GM18517 (cell line): ENCODE measurements around the gene SCGB1C1.
"Not testable (repeated sequence)": the region's sequence is repeated elsewhere in the genome, so short reads cannot be mapped to it uniquely, and the experiment has no call there.

ENCODE experiments used
- ATAC-seq: cut with Tn5 transposase; IDR thresholded peaks from one replicate; pipeline ENCODE4 v1.9.1; 2021; ENCODE audit warnings: mild to moderate bottlenecking, moderate library complexity; ENCODE audit not compliant: unreplicated experiment

Gene SCGB1C1

DNA sequence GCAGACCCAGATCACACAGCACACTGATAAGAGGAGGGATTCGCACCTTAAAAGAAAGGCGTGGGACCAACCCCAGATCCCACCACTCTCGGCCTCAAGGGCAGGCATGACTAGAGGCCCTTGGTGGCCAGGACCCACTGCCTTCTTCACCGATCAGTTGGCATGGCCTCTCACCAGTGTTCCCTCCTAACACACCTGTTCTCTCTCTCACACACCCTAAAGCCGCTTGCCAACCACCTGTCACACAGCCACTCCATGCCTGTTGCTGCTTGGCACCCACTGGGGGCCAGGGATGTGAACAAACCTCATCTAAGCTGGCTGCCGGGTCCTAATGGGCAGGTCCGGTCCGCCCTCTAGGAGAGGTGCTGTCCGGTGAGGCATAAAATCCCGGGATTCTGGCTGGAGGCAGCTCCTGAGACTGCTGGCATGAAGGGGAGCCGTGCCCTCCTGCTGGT is at the start of gene SCGB1C1:
Gene SCGB1C1, plus strand, starts transcription at position 405 of the 455 bp plus-strand sequence. Its CDS starts 22 bp downstream, at position 427.
- ATAC-seq = not testable (repeated sequence)

DNA sequence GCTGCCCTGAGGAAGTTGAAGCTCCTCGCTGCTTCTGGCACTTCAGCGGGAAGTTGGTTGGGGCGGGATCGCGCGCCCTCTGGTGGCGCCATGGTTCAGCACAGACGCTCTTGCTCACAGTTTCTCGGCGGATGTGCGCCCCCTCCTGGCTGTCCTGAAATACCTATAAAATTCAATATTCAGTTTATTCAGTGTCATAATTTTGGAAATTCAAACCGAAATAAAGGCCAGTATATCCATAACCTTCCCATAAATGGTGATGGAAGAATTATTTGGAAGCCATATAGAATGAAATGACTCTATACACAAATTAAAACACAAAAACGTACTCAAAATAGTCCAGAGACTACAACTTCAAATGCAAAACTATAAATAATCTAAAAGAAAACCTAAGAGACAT is 12.6 kb upstream of the SCGB1C1 start:
- ATAC-seq = not testable (repeated sequence)

DNA sequence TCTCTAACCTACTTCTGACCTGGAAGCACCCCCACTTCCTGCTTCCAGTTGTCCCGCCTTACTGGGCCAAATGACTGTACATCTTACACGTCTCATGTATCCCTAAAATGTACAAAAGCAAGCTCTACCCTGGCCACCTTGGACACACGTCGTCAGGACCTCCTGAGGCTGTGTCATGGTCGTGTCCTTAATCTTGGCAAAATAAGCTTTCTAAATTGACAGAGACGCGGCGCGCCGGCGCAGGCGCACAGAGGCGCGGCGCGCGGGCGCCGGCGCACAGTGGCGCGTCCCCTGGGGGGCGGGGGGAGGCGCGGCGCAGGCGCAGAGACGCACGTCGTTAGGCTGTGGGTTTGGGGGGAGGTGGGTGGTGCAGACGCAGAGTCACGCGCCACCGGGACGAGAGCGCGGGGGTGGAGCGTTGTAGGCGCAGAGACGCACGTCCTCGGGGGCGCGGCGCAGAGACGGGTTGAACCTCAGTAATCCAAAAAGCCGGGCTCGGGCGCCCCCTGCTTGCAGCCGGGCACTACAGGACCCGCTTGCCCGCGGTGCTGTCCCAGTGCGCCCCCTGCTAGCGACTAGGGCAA is 3.6 kb upstream of the SCGB1C1 start:
- not testable (repeated sequence) for ATAC-seq

DNA sequence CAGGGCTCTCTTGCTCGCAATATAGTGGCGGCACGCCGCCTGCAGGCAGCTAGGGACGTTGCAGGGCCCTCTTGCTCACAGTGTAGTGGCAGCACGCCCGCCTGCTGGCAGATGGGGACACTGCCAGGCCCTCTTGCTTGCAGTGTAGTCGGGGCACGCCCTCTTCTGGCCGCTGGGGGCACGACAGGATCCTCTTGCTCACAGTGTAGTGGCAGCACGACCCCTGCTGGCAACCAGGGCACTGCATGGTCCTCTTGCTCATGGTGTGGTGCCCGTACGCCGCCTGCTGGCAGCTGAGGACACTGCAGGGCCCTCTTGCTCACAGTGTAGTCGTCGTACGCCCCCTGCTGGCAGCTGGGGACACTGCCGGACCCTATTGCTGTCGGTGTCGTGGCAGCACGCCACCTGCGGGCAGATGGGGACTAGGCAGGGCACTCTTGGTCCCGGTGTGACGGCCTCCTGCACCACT is 3.0 kb upstream of the SCGB1C1 start:
- ATAC-seq = peak; percentile 72

DNA sequence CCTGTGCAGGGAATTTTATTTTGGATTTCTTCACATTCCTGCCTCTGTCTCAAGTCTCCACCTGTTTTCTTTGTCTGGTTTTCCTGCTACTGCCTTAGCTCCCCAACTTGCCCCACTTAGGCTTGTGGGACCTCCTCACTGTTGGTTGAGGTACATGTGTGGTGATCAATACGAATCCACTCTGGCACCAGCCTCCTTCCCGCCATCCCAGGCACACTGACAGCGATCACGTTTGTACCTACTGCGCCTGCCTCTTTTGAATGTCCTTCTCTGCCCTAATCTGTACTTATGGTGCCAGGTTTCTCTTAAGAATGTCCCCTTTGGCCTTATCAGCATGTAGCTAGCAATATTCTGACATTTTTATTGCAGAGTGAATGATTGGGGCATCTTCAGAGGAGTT is 2.3 kb upstream of the SCGB1C1 start:
- ATAC-seq = not testable (repeated sequence)

DNA sequence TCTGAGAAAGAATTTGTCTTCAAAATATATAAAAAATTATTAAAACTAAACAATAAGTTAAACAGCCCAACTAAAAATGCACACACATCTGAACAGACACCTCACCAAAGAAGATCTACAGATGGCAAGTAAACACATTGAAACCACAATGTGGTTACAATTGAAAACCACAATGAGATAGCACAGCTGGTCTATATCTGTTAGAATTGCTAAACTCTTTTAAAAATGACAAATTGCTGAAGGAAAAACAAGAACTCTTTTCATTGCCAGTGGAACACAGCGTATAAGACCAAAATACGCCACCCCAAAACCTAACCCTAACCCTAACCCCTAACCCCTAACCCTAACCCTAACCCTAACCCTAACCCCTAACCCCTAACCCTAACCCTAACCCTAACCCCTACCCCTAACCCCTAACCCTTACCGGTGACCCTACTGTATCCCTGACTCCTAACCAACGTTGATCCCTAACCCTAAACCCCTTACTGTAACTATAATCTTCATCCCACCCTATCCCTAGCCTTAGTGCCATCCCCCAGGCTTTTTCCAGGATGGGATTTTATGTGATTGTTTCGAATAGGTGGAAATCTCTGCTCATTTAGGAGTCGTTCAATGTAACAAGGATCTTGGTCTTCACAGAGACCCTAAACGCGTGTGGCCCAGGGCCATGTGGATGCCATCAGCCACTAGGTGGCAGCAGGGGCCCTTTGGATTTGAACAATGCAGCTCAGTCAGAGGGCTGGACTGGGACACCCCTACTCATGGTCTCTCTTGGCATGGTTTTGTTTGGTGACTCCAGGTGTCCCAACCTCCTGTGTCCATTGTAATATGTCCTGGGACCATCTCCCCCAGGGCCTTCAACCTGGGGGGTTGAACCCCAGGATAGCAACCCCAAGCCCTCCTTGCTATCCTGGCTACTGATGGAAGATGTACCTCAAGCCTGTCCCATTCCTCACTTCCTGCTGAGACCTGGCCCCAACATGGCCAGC is 1.1 kb upstream of the SCGB1C1 start:
- peak; percentile 48 for ATAC-seq

DNA sequence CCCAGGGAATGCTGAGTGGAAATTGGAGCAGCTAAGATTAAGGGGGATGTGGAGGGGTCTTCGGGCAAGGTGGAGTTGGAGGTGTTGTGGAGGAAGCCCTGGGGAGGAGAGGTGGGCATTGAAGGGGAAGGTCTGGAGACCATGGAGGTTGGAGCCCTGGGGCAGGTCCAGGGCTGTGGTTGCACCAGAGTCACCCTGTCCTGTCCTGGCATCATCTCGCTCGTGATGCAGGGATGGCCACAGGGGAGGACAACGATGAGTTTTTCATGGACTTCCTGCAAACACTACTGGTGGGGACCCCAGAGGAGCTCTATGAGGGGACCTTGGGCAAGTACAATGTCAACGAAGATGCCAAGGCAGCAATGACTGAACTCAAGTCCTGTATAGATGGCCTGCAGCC is 603 bp downstream of the SCGB1C1 start:
- not testable (repeated sequence) for ATAC-seq

DNA sequence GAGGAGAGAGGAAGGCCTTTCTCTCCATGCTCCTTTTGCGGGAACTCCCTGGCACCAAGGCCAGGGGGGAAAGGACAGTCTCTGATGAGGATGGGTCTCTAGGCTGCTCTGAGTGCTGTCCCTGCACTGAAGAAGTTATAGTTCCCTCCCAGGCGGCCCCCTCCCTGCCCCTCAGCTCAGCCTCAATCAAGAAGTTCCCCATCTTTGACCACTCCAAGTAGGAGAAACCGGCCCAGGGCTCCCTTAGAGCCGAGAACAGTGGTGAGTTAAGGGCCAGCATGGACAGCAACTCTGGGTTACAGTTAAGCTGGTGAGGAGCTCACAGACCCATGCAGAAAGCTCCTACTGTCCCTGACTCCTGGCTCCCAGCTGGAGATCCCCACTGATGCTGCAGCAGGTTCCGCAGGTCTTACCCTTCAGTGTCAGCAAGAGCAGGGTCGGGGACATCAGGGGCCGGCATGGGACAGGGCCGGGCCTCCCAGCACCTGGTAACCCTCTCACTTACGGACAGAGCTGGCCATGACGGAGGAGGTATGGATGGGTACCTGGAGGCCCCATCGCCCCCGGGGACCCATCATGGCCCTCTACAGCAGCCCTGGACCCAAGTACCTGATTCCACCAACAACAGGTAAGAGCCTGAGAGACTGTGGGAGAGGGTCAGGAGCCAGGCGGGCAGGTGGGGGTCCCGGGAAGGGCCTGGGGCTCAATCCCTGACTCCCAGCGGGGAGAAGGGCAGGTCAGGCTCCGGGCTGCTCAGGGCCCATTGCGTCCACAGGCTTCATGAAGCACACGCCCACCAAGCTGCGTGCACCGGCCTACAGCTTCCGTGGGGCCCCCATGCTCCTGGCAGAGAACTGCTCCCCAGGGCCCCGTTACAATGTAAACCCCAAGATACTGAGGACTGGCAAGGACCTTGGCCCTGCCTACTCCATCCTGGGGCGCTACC is 4.2 kb downstream of the SCGB1C1 start:
- no peak for ATAC-seq

DNA sequence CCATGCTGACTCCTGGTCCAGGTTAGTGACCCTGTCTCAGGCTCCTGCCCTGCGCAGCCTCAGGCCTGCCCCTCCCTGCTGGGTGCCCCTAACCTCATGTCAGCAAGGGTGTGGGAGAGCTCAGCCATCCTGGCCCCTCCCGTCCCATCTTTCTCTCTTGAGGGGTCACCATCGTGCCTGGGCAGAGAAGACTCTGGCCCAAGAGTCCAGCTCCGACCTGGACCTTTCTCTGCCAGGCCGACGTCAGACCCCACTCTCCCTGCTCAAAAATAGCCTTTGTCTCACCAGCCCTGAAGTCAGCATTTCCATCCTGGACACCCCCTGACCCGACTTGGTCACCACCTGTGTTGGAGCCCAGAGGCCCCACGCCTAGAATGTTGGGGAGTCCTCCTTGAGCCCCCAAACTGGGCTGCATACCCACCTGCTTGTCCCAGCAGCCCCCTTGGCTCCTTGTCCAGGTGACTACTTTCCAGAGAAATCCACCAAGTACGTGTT is 4.9 kb downstream of the SCGB1C1 start:
- no peak for ATAC-seq

DNA sequence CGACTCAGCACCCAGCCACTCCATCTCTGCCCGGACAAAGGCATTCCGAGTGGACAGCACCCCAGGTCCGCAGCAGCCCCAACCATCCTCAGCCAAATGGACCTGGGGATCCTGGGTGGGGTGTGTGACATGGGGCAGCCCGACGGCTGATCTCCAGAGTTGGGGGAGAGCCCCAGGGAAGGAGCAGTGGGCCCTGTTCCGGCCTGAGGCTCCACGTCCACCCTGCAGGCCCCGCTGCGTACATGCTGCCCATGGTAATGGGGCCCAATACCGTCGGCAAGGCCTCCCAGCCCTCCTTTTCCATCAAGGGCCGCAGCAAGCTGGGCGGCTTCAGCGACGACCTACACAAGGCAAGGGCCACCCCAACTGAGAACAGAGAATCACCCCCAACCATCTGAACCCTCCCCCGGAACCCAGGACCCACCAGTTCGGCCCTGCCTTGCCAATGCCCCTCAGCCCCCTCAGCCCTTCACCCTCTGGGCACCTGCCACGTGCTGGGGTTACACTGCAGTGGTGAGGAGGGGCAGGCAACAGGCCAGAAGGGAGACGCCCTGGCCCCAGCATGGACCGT is 5.4 kb downstream of the SCGB1C1 start:
- no peak for ATAC-seq

DNA sequence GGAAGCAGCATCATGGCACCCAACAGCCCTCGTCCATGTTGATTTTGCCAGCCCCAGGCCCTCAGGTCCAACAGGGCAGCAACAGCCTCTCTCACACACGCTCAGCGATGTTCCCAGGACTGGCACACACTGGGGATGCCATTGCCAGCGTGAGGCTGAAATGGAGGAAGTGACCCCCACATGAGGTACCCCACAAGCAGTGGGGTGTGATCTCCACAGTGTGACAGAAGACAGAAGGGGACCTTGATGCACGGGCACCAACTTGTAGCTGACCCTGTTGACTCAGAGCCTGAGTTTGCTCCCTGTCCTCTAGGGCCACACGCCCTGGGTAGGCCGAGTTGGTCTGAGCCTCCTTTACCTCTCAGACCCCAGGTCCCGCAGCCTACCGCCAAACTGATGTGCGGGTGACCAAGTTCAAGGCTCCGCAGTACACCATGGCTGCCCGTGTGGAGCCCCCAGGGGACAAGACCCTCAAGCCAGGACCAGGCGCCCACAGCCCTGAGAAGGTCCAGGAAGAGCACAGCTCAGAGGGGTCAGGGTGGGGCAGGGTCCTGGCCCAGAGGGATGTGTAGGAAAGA is 6.2 kb downstream of the SCGB1C1 start:
- no peak for ATAC-seq

DNA sequence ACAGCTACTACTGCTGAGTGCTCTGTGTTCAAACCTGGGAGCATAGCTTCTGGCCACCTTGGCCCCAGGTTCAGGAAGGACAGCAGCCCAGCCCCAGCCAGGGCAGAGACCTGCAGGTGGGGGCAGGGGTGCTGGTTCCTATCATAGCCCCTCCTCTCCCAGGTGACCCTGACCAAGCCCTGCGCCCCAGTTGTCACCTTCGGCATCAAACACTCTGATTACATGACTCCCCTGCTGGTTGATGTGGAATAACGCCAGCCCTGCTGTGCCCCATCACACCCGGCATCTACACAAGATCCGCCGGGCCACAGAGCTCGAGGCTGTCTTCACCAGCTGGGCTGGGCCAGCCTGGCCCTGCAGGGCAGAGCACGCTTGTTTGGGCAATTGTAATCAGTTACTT is 6.9 kb downstream of the SCGB1C1 start:
- ATAC-seq = no peak

DNA sequence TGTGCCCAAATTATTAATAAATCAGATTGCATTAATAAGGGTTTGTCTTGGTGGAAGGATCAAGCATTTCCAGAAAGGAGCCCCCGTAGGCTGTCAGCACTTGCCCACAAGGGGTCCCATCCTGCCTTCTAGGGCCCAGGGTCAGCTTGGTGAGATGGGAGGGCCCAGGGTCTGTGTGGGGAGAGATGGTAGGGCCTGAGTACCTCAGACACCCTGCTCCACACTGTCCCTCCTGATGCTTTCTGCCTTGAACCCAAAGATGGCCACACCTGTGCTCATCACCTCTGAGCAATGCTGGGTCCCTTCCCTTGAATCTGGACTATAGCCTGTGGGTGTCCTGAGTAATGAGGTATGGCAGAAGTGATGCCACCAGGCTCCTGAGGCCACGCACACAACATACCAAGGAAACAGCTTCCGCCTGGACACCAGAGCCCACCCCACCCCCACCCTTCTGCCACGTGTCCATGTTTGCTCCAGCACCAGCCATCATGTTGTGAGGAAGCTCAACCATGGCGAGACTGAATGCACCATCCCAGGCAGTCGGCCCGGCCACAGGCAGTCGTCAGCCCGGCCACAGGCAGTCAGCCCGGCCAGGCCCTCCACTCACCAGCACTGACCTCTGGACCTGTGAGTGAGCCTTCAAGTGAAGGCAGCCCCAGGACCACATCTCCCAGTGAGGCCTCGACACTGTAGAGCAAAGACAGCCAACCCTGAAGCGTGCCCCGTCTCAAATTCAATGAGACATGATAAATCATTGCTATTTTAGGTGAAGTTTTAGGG is 7.5 kb downstream of the SCGB1C1 start:
- no peak for ATAC-seq

DNA sequence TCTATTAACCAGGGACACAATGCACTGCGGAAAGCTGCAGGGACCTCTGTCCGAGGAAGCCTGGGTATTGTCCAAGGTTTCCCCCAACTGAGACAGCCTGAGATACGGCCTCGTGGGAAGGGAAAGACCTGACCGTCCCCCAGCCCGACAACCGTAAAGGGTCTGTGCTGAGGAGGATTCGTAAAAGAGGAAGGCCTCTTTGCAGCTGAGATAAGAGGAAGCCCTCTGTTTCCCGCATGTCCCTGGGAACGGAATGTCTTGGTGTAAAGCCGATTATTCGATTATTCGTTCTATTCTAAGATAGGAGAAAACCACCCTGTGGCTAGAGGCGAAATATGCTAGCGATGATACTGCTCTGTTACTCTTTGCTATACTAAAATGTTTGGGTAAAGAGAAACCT is 9.1 kb downstream of the SCGB1C1 start:
- no peak for ATAC-seq

DNA sequence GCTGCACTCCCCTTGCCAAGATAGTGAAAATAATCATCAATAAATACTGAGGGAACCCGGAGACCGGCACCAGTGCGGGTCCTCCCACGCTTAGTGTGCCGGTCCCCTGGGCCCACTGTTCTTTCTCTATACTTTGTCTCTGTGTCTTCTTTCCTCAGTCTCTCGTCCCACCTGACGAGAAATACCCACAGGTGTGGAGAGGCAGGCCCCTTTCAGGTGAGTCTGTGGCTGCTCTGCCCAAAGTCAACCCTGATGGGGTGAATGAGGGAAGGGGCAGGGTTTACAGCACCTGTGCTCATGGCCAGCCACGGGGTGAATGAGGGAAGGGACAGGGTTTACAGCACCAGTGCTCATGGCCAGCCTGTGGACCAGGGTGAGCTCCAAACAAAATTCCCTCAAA is 9.6 kb downstream of the SCGB1C1 start:
- no peak for ATAC-seq

DNA sequence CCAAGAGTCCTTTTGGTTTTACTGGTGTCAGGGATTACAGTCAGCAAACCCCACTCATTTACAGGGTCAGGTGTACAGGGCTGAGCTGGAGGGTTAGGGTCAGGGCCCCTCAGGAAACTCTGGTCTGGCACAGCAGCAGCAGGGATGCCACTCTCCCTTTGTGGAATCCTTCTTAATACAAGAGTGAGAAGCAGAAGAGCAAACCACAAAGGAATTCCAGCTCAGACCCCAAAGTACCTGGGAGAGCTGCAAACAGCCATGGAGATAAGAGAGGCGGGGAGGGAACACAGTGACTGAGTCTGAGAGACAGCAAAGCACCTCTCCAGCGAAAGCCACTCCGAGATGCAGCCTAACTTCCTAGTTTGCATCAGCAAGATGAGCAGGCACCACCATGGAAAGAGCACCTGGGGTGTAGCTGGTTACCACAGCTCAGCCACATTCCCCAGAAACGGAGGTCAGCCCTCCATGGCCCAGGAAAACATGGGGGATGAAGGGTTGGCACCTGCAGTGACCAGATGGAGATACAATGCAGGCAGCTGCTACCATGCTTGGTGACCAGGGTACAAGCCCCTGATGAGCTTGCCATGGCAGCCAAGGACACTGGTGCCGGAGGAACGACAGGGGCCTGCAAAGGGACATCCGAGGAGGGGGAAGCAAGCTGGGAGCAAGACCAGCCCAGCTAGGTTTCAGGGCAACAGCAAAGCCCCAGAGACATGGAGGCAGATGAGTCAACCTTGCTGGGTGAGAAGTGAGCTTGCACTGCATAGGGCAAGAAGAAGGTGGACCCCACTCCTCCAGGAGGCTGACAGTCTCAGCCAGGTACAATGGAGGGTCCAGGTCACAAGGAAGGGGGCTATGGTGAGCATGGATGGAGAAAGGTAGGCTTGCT is 10.4 kb downstream of the SCGB1C1 start:
- ATAC-seq = no peak

DNA sequence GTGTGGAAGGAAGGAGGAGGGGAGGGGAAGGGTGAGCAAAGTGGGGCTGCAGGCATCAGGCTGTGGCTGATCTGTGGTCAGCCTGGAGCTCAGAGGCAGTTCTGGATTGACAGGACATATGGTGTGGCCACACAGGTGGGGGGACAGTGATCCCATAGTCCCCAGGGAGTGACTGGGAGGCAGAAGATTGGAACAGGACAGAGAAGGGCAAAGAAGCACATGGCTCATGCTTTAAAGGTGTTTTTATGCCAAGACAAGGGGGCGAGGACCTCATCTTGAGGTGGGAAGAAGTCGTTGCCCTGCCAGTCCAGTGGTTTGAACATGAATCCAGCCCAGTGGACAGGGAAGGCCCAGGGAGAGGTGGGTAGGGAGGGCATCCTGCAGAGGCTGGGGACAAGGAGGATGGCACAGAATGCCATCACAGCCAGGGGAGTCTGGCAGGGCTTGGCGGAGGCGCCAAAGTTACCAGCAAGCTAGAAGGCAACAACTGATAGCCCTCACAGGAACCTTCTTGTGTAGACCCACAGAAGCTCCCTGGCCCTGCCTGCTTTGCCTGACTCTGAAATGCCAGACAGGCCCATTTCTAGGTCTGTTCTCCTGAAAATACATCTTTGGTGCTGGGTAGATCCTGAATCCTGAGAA is 11.2 kb downstream of the SCGB1C1 start:
- ATAC-seq = no peak
